HepG2 (cell line): ENCODE measurements around the gene RIPK1. TPM values are rescaled to one million over a fixed set of nuclear protein-coding genes. Genes with fewer than 3 reads are reported as not detected.

Source experiments
- ATF7-NPFF ChIP-seq: sonication (generic); formaldehyde crosslinking; IDR thresholded peaks from 2 replicates; pipeline ENCODE4 v1.8.1; 2023; ENCODE audit warnings: mild to moderate bottlenecking, low read depth, missing genetic modification reagents, moderate library complexity
- CAMTA2 ChIP-seq: sonication (generic); formaldehyde crosslinking; IDR thresholded peaks from 2 replicates; pipeline ENCODE4 v1.4.0; 2020; ENCODE audit warnings: mild to moderate bottlenecking, missing genetic modification reagents, borderline replicate concordance
- CHCHD3 ChIP-seq: sonication (generic); formaldehyde crosslinking; IDR thresholded peaks from 2 replicates; pipeline ENCODE4 v1.8.0; 2022; ENCODE audit warnings: mild to moderate bottlenecking, missing genetic modification reagents, moderate library complexity
- EEA1 ChIP-seq: sonication (generic); formaldehyde crosslinking; IDR thresholded peaks from 2 replicates; pipeline ENCODE4 v1.5.1; 2020; ENCODE audit warnings: mild to moderate bottlenecking, missing genetic modification reagents, borderline replicate concordance
- ERF ChIP-seq: IDR thresholded peaks from 2 replicates; pipeline ENCODE4 v1.6.1; 2018; ENCODE audit warnings: missing biosample characterization, missing genetic modification reagents
- NR2C2 ChIP-seq: sonication (generic); formaldehyde crosslinking; IDR thresholded peaks from 2 replicates; pipeline ENCODE4 v1.4.0; 2020; ENCODE audit warnings: missing genetic modification reagents, mild to moderate bottlenecking, moderate library complexity, borderline replicate concordance
- PITX1 ChIP-seq: sonication (generic); formaldehyde crosslinking; IDR thresholded peaks from 2 replicates; pipeline ENCODE4 v1.5.1; 2020; ENCODE audit warnings: mild to moderate bottlenecking, missing genetic modification reagents
- SCMH1 ChIP-seq: sonication (generic); formaldehyde crosslinking; IDR thresholded peaks from 2 replicates; pipeline ENCODE4 v1.9.0; 2021; ENCODE audit warnings: missing genetic modification reagents, mild to moderate bottlenecking, borderline replicate concordance
- SP5 ChIP-seq: IDR thresholded peaks from 2 replicates; pipeline ENCODE4 v1.6.1; 2016; ENCODE audit warnings: low read depth, borderline replicate concordance
- SRSF1 ChIP-seq: fragments of 200-400 bp; formaldehyde crosslinking; optimal IDR thresholded peaks from 2 replicates; pipeline ENCODE3; 2017; ENCODE audit warnings: mild to moderate bottlenecking, low read depth, low read length, moderate library complexity
- SRSF4 ChIP-seq: fragments of 200-400 bp; formaldehyde crosslinking; IDR thresholded peaks from one replicate; pipeline ENCODE4 v1.6.1; 2018; ENCODE audit warnings: mild to moderate bottlenecking, low read depth, low read length, moderate library complexity; ENCODE audit not compliant: poor library complexity, severe bottlenecking
- YEATS4 ChIP-seq: sonication (generic); formaldehyde crosslinking; IDR thresholded peaks from 2 replicates; pipeline ENCODE4 v1.4.0; 2020; ENCODE audit warnings: missing genetic modification reagents, borderline replicate concordance
- ZBTB1 ChIP-seq: sonication (generic); formaldehyde crosslinking; IDR thresholded peaks from 2 replicates; pipeline ENCODE4 v1.4.0; 2020; ENCODE audit warnings: missing genetic modification reagents, borderline replicate concordance
- ZFP1 ChIP-seq: IDR thresholded peaks from 2 replicates; pipeline ENCODE4 v1.6.1; 2016
- ZFP36 ChIP-seq: fragments of 150-350 bp; IDR thresholded peaks from 2 replicates; pipeline ENCODE4 v1.6.1; 2018; ENCODE audit warnings: borderline replicate concordance, low read length, low read depth; ENCODE audit not compliant: partially characterized antibody
- ZFP36L1 ChIP-seq: sonication (generic); formaldehyde crosslinking; IDR thresholded peaks from 2 replicates; pipeline ENCODE4 v1.8.0; 2022; ENCODE audit warnings: mild to moderate bottlenecking, missing genetic modification reagents, moderate library complexity
- ZNF17 ChIP-seq: sonication (generic); formaldehyde crosslinking; IDR thresholded peaks from 2 replicates; pipeline ENCODE4 v1.5.0; 2020; ENCODE audit warnings: mild to moderate bottlenecking, missing genetic modification reagents
- ZNF343 ChIP-seq: sonication (generic); formaldehyde crosslinking; IDR thresholded peaks from 2 replicates; pipeline ENCODE4 v1.4.0; 2020; ENCODE audit warnings: mild to moderate bottlenecking, missing genetic modification reagents
- ZNF564 ChIP-seq: sonication (generic); formaldehyde crosslinking; IDR thresholded peaks from 2 replicates; pipeline ENCODE4 v1.8.1; 2023; ENCODE audit warnings: mild to moderate bottlenecking, missing genetic modification reagents
- polyA plus RNA-seq, 8 experiments: library from polyadenylated mRNA; depleted of rRNA in 3 of 8; stranded (reverse) in 7 of 8; unstranded in 1 of 8; fragments of >200 nt; fragmentation: Illumina TruSeq in 4 of 8; extraction: Trizol in 4 of 8; gene quantifications; 2 replicates each; pipeline versions ENCODE4 v1.2.1 to v1.2.3, GENCODE V29; 2011 to 2016; ENCODE audit warnings: low read depth in 4 of 8, missing spikeins in 1 of 8, mixed read lengths in 1 of 8; ENCODE audit not compliant: insufficient read depth in 1 of 8
- total RNA-seq, 5 experiments: library from RNA; depleted of rRNA; stranded (reverse); fragments of >200 nt; fragmentation: Illumina TruSeq; extraction: Trizol; gene quantifications; 2 replicates each; pipeline ENCODE4 v1.2.3, GENCODE V29; 2016; ENCODE audit warnings: low read depth in 1 of 5
- TF ChIP-seq, protein P1 (sequence below): sonication (generic); formaldehyde crosslinking; IDR thresholded peaks from 2 replicates; pipeline ENCODE4 v1.5.0; 2020; ENCODE audit warnings: mild to moderate bottlenecking, missing genetic modification reagents
- TF ChIP-seq, protein P2 (sequence below): fragments of 450-650 bp; IDR thresholded peaks from 2 replicates; pipeline ENCODE4 v1.6.1; 2017
- TF ChIP-seq, protein P3 (sequence below): sonication (generic); formaldehyde crosslinking; IDR thresholded peaks from 2 replicates; pipeline ENCODE4 v1.4.0; 2020; ENCODE audit warnings: missing genetic modification reagents

Gene RIPK1
- total and polyA plus RNA-seq, 2 of the 13 experiments (the other 11 are each of a cell fraction or from before 2014, with no cell fraction given), result 9.0 to 10.3 TPM

DNA sequence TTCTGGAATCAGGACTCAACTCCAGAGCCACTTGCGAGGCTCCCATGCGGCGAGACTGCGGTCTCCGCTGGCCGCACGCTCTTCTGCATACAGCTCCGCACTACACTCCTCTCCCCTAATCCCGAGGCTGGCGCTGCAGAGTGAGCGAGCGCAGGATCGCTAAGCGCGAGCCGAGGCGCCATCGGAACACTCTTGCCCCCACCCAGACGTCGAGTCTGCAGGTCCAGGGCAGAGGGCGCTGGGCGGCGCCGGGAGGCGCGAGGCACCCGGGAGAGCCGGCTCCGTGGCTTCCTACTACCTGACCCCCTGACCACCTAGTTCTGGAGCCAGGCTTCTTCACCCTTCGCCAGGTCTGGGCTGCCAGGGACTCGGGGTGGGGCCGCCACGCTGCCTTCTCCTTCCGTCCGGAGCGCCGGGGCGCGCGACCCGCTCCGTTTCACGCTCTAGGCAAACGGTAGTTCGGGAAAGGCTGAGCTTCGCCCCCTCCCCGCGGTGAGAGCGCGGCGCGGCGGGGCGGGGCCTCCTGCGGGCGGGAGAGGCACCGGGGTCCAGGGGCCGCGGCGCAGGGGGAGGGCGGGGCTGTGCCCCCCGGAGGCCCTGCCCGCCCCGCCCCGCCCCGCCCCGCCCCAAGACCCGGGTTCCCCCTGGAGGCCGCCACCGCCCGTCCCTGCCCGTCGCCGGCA lies 94.4 kb downstream of the RIPK1 start (continued):
- TF ChIP-seq ERF (CRISPR knock-in tag), result peak; percentile 96
- TF ChIP-seq ZNF564 (CRISPR knock-in tag), result peak; percentile 90
- peak; percentile 68 for TF ChIP-seq NR2C2 (CRISPR knock-in tag)
- no peak for TF ChIP-seq ZFP36
- peak; percentile 84 for TF ChIP-seq SP5 (CRISPR knock-in tag)
- TF ChIP-seq, protein P1, sequence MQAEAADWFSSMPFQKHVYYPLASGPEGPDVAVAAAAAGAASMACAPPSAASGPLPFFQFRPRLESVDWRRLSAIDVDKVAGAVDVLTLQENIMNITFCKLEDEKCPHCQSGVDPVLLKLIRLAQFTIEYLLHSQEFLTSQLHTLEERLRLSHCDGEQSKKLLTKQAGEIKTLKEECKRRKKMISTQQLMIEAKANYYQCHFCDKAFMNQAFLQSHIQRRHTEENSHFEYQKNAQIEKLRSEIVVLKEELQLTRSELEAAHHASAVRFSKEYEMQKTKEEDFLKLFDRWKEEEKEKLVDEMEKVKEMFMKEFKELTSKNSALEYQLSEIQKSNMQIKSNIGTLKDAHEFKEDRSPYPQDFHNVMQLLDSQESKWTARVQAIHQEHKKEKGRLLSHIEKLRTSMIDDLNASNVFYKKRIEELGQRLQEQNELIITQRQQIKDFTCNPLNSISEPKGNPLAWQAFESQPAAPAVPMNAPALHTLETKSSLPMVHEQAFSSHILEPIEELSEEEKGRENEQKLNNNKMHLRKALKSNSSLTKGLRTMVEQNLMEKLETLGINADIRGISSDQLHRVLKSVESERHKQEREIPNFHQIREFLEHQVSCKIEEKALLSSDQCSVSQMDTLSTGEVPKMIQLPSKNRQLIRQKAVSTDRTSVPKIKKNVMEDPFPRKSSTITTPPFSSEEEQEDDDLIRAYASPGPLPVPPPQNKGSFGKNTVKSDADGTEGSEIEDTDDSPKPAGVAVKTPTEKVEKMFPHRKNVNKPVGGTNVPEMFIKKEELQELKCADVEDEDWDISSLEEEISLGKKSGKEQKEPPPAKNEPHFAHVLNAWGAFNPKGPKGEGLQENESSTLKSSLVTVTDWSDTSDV (CRISPR knock-in tag), result peak; percentile 68; the same call in 1 of the 2 replicates
- peak; percentile 61; the same call in 1 of the 2 replicates for TF ChIP-seq EEA1 (CRISPR knock-in tag)
- TF ChIP-seq SRSF1, result peak; percentile 85
- TF ChIP-seq, protein P2, sequence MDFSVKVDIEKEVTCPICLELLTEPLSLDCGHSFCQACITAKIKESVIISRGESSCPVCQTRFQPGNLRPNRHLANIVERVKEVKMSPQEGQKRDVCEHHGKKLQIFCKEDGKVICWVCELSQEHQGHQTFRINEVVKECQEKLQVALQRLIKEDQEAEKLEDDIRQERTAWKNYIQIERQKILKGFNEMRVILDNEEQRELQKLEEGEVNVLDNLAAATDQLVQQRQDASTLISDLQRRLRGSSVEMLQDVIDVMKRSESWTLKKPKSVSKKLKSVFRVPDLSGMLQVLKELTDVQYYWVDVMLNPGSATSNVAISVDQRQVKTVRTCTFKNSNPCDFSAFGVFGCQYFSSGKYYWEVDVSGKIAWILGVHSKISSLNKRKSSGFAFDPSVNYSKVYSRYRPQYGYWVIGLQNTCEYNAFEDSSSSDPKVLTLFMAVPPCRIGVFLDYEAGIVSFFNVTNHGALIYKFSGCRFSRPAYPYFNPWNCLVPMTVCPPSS, result no peak
- TF ChIP-seq, protein P3, sequence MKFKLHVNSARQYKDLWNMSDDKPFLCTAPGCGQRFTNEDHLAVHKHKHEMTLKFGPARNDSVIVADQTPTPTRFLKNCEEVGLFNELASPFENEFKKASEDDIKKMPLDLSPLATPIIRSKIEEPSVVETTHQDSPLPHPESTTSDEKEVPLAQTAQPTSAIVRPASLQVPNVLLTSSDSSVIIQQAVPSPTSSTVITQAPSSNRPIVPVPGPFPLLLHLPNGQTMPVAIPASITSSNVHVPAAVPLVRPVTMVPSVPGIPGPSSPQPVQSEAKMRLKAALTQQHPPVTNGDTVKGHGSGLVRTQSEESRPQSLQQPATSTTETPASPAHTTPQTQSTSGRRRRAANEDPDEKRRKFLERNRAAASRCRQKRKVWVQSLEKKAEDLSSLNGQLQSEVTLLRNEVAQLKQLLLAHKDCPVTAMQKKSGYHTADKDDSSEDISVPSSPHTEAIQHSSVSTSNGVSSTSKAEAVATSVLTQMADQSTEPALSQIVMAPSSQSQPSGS (CRISPR knock-in tag), result peak; percentile 67; the same call in 1 of the 2 replicates
- TF ChIP-seq PITX1, result peak; percentile 88
- no peak for TF ChIP-seq SRSF4
- TF ChIP-seq ZFP36L1 (CRISPR knock-in tag), result no peak
- TF ChIP-seq ZBTB1 (CRISPR knock-in tag), result no peak
- no peak for TF ChIP-seq SCMH1
- 0 out of 2 replicates have a peak, but pooled peaks have one; percentile 68 for TF ChIP-seq CHCHD3 (CRISPR knock-in tag)
- peak; percentile 88 for TF ChIP-seq YEATS4 (CRISPR knock-in tag)
- no peak for TF ChIP-seq ZNF343 (CRISPR knock-in tag)
- peak; percentile 96 for TF ChIP-seq ATF7-NPFF (CRISPR knock-in tag)
- peak; percentile 62; the same call in 1 of the 2 replicates for TF ChIP-seq CAMTA2 (CRISPR knock-in tag)
- no peak for TF ChIP-seq ZNF17
- no peak for TF ChIP-seq ZFP1 (CRISPR knock-in tag)
